Measurements from ENCODE around the gene A4GALT. TPM values are rescaled to one million over a fixed set of nuclear protein-coding genes. Genes with fewer than 3 reads are reported as not detected.
"Not testable (repeated sequence)": the region's sequence is repeated elsewhere in the genome, so short reads cannot be mapped to it uniquely, and the experiment has no call there.

A4GALT gene
- total and polyA plus RNA-seq, 2 donors (not counting 3 experiments of a cell fraction or from before 2014, with no cell fraction given): 5.4 to 20.7 TPM

- no peak for TF ChIP-seq CTCF (IDR thresholded peaks at IDR 0.05; ENCODE audit: extremely low read depth in 1 of 2, insufficient read depth in 1 of 2, low read depth in 1 of 2, low read length in 2 of 2)
- Histone ChIP-seq H2AFZ (ENCODE audit: low read depth, low read length) (no peak overlapping the region), H4K20me1 (replicated peaks; ENCODE audit: control insufficient read depth, extremely low read depth, insufficient read depth, low read length) (no peaks in the 10 kb centered on the region), H3K27ac (ENCODE audit: insufficient read depth, low read depth, low read length) (no peak overlapping the region), H3K4me1 (ENCODE audit: control insufficient read depth, extremely low read depth, insufficient read depth, low read length) (peaks cover 4% of the 10 kb centered on the region), H3K9me1 (replicated peaks; ENCODE audit: control insufficient read depth, extremely low read depth, insufficient read depth, low read length) (no peaks in the 10 kb centered on the region), H3K79me2 (ENCODE audit: control insufficient read depth, insufficient read depth, low read length) (no peaks in the 10 kb centered on the region), H3K4me2 (ENCODE audit: insufficient read depth, low read length) (no peak overlapping the region), H3K4me3 (replicated peaks in 1 of 3; ENCODE audit: insufficient read depth in 1 of 3, low read depth in 1 of 3, low read length in 3 of 3) (no peak overlapping the region), H3K9me3 (replicated peaks; ENCODE audit: control insufficient read depth, insufficient read depth, low read length) (no peaks in the 10 kb centered on the region), H3K36me3 (ENCODE audit: control insufficient read depth in 2 of 2, extremely low read depth in 1 of 2, insufficient read depth in 2 of 2, low read length in 2 of 2) (no peaks in the 10 kb centered on the region), H3K27me3 (ENCODE audit: control insufficient read depth in 2 of 2, insufficient read depth in 2 of 2, low read length in 2 of 2) (no peaks in the 10 kb centered on the region), H3K9ac (replicated peaks; ENCODE audit: extremely low read depth, insufficient read depth, low read length) (no peak overlapping the region)
- no peak for DNase-seq (ENCODE audit: low read depth, low spot score)
- no peak for FAIRE-seq
- BruUV-seq (replicated peaks): no TSS peak
- CTCF ChIA-PET: no interaction called here
- POLR2A ChIA-PET: no interaction called here
- intact Hi-C loops (cut with micrococcal nuclease) (no loop called here), dilution Hi-C loops (cut with MboI; ENCODE audit: extremely low pct_ligation_motif_present, low sequenced_read_pairs) (no loop called here)
Measured at GRCh38 chr22:42758931-42759629, 38.4 kb upstream of the A4GALT start.

- CTCF ChIA-PET: interaction anchor here (1.1 to 2.2 kb wide), 3 partner anchors 14 to 92 kb away, joined by 3 to 7 read pairs (median 3); no protein-coding TSS in a partner anchor
- H3K9me3 ChIP-seq (replicated peaks; ENCODE audit: control insufficient read depth, insufficient read depth, low read length); H3K79me2 ChIP-seq (ENCODE audit: control insufficient read depth, insufficient read depth, low read length); H3K9me1 ChIP-seq (replicated peaks; ENCODE audit: control insufficient read depth, extremely low read depth, insufficient read depth, low read length); POLR2A ChIA-PET; H3K4me2 ChIP-seq (ENCODE audit: insufficient read depth, low read length); BruUV-seq (replicated peaks); dilution Hi-C loops (cut with MboI; ENCODE audit: extremely low pct_ligation_motif_present, low sequenced_read_pairs); H3K27me3 ChIP-seq (ENCODE audit: control insufficient read depth in 2 of 2, insufficient read depth in 2 of 2, low read length in 2 of 2); H3K27ac ChIP-seq (ENCODE audit: insufficient read depth, low read depth, low read length); H3K4me3 ChIP-seq (replicated peaks in 1 of 3; ENCODE audit: insufficient read depth in 1 of 3, low read depth in 1 of 3, low read length in 3 of 3); H4K20me1 ChIP-seq (replicated peaks; ENCODE audit: control insufficient read depth, extremely low read depth, insufficient read depth, low read length); H3K4me1 ChIP-seq (ENCODE audit: control insufficient read depth, extremely low read depth, insufficient read depth, low read length); H3K36me3 ChIP-seq (ENCODE audit: control insufficient read depth in 2 of 2, extremely low read depth in 1 of 2, insufficient read depth in 2 of 2, low read length in 2 of 2); H3K9ac ChIP-seq (replicated peaks; ENCODE audit: extremely low read depth, insufficient read depth, low read length): not testable (repeated sequence)
- FAIRE-seq (peak; percentile 50), DNase-seq (ENCODE audit: low read depth, low spot score) (peak; percentile 64)
- peak overlapping the region; percentile 30 for H2AFZ ChIP-seq (ENCODE audit: low read depth, low read length)
- TF ChIP-seq FOS (IDR thresholded peaks at IDR 0.05; ENCODE audit: borderline replicate concordance, insufficient read depth, low read length): peak; percentile 40
- peak; percentile 47 for TF ChIP-seq JUN (IDR thresholded peaks at IDR 0.05; ENCODE audit: borderline replicate concordance, insufficient read depth, insufficient read length, low read depth)
- intact Hi-C loops (cut with micrococcal nuclease): loop anchor here (1.0 kb wide), 1 partner anchor 27 kb away; no protein-coding TSS in a partner anchor
Measured at GRCh38 chr22:42755553-42755952, 34.9 kb upstream of the A4GALT start.

- H3K79me2 ChIP-seq (ENCODE audit: control insufficient read depth, insufficient read depth, low read length); dilution Hi-C loops (cut with MboI; ENCODE audit: extremely low pct_ligation_motif_present, low sequenced_read_pairs); H4K20me1 ChIP-seq (replicated peaks; ENCODE audit: control insufficient read depth, extremely low read depth, insufficient read depth, low read length); BruUV-seq (replicated peaks); POLR2A ChIA-PET; H3K4me3 ChIP-seq (replicated peaks in 1 of 3; ENCODE audit: insufficient read depth in 1 of 3, low read depth in 1 of 3, low read length in 3 of 3); H2AFZ ChIP-seq (ENCODE audit: low read depth, low read length); FAIRE-seq; H3K4me2 ChIP-seq (ENCODE audit: insufficient read depth, low read length); H3K27ac ChIP-seq (ENCODE audit: insufficient read depth, low read depth, low read length); H3K9me3 ChIP-seq (replicated peaks; ENCODE audit: control insufficient read depth, insufficient read depth, low read length); H3K27me3 ChIP-seq (ENCODE audit: control insufficient read depth in 2 of 2, insufficient read depth in 2 of 2, low read length in 2 of 2); H3K9ac ChIP-seq (replicated peaks; ENCODE audit: extremely low read depth, insufficient read depth, low read length); H3K4me1 ChIP-seq (ENCODE audit: control insufficient read depth, extremely low read depth, insufficient read depth, low read length); H3K9me1 ChIP-seq (replicated peaks; ENCODE audit: control insufficient read depth, extremely low read depth, insufficient read depth, low read length); DNase-seq (ENCODE audit: low read depth, low spot score); H3K36me3 ChIP-seq (ENCODE audit: control insufficient read depth in 2 of 2, extremely low read depth in 1 of 2, insufficient read depth in 2 of 2, low read length in 2 of 2): not testable (repeated sequence)
- intact Hi-C loops (cut with micrococcal nuclease): loop anchor here (1.0 kb wide), 1 partner anchor 27 kb away; no protein-coding TSS in a partner anchor
- CTCF ChIA-PET: interaction anchor here (1.1 to 2.2 kb wide), 3 partner anchors 15 to 92 kb away, joined by 3 to 7 read pairs (median 3); no protein-coding TSS in a partner anchor
Measured at GRCh38 chr22:42755121-42755520, 34.5 kb upstream of the A4GALT start.
